HL-60/S4 treated with retinoic acid at 250 ng/mL for 4 days and 3 days (cell line): ENCODE results near the gene HIVEP1.

Source experiments
- in situ Hi-C: fragments of 300-500 bp; cut with MboI; formaldehyde crosslinking; loops from 2 replicates; pipeline ENCODE4 v1.7.0; 2022; ENCODE audit warnings: low sequenced_read_pairs

HIVEP1 gene

DNA sequence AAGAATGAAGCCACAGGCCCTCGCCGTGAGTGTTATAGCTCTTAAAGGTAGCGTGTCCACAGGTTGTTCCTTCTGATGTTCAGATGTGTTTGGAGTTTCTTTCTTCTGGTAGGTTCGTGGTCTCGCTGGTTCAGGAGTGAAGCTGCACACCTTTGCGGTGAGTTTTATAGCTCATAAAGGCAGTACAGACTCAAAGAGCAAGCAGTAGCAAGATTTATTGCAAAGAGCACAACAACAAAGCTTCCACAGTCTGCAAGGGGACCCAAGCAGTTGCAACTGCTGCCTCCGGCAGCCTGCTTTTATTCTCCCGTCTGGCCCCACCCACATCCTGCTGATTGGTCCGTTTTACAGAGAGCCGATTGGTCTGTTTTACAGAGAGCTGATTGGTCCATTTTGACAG lies 5.2 kb downstream of the HIVEP1 start:
- in situ Hi-C loops = no loop called here

DNA sequence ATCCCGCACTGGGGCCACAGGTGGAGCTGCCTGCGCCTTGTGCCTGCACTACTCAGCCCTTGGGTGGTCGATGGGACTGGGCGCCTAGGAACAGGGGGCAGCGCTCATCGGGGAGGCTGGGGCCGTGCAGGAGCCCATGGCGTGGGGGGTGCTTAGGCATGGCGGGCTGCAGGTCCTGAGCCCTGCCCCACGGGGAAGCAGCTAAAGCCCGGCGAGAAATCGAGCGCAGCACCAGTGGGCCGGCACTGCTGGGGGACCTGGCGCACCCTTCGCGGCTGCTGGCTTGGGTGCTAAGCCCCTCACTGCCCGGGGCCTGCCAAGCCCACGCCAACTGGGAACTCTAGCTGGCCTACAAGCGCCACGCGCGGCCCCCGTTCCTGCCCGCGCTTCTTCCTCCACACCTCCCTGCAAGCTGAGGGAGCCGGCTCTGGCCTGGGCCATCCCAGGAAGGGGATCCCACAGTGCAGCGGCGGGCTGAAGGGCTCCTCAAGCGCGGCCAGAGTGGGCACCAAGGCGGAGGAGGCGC lies 5.8 kb downstream of the HIVEP1 start:
- in situ Hi-C loops = no loop called here

DNA sequence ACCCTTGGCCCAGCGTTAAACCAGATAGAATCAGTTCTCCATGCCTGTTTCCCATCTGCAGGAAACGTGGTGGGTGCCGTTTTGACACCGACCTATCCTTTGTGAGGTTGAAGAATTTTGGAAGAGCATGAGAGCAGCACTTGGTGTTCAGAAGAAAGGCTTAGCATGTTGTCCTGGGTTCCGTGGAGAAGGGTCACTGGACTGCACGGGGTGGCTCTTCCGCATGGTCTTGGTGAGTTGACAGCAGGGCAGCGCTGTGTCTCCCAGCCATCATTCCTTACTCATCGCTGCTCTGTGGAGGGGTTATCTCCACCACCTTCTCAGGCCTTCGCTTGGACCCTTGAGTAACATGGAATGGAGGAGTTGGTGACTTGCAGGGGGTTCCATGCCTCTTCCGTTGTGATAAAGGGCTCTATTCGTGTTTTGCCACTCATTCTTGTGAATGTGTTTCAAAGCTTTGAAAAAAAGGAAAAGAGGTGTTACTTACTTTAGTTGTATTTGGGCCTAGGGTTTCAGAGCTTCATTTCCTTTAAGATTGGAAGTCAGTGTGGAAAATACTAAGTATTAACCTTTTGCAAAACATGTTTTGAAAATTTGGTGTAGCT lies 8.2 kb downstream of the HIVEP1 start:
- in situ Hi-C loops = no loop called here

DNA sequence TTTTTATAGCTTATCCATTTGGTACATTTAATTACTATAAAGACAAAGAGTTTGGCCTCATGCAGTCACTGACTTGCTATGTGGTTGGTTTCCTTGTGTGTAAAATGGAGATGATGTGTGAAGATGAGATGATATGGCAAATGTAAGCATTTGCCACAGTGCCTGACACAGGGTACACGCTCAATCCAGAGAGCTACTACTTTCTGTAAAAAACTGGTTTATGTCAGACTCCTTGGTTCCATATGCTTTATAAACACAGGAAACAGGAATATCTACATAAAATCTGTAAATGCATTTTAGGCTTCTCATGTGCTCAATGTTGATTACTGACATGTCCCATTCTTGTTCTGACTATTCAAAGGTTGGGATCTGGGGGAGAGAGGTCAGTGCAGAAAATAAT lies 10.4 kb downstream of the HIVEP1 start:
- in situ Hi-C loops = no loop called here

DNA sequence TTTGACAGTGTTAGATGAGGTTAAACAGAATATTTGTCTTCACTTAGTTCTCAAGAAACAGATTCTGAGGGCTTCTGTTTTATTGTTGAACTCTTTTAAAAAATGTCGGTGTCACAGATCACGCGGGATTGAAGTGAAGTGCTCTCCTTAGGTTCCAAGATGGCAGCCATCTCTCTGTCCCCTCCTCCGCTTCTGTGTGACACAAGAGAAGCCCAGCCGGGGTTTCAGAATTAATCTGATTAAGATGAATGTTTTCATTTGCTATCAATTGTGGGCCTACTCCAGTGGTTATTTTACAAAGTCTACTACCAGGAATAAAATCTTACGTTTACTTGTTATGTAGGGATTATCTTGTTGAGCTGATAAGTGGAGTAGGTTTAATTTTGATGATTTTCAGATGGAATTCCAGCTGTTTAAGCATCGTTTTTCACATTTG lies 10.9 kb downstream of the HIVEP1 start:
- in situ Hi-C loops = no loop called here

DNA sequence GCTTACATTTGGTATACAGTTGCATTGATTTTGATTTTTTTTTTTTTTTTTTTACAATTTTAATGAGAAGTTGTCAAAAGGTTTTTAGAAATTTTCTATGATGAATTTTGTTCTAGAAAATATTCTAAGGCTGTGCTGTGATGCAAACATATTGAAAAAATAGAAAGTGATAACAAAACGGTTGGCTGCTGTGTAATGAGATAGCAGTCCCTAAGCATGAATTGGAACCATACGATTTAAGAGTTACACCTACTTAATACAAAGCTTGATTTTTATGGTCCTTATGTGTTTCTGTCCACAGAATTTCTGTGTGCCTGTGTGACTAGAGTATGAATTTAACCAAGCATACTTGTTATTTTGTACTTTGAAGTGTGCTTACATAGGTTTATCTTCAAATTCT lies 12.1 kb downstream of the HIVEP1 start:
- in situ Hi-C loops = no loop called here

DNA sequence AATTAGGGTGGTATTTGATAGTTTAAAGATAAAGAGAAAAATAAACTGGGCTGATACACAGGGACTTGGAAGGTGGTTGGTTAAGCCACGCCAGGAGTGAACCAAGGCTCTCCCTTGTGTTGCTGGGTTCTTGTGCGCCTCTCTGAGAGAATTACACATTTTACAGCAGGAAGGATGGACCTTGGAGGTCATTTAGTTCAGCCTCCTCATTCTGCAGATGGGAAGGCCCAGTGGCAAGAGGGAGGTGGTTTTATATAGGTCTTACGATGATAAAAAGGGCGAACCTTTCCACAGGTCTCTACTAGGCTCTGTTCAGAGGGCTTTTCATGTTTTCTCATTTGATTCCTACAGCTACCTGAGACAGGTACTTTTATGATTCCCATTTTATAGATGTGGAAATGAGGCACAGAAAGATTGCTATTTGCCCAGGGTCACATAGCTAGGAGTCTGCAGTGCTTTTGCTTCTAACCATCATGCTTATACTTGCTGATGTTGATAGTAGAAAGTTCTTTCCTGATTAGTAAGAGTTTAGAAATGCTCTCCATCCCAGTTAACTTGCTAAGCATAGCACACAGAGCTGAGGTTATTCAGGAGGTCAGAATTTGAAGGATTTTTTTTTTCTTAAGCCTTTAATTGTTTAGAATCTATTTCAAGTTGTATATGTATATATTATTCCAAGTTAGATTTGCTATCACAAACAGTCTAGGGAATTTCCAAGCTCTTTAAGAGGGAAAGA lies 12.8 kb downstream of the HIVEP1 start:
- in situ Hi-C loops = no loop called here

DNA sequence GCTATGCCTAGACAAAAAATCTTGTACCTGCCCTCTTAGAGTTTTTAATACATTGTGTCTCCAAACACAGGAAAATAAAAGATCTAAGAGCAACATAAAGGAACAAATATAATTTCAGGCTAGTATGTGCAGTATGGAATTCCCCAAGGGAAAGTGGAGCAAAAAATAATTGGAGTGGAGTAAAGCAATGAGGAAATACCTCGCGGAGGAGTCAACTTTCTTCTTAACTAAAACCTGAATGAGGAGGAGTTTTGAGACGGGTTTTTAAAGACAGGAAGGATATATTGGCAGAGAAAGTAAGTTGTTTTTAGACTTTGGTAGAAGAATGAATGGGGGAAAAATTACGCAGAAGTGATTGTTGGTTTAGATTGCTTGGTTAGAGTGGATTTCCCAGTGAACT lies 14.0 kb downstream of the HIVEP1 start:
- in situ Hi-C loops = no loop called here

DNA sequence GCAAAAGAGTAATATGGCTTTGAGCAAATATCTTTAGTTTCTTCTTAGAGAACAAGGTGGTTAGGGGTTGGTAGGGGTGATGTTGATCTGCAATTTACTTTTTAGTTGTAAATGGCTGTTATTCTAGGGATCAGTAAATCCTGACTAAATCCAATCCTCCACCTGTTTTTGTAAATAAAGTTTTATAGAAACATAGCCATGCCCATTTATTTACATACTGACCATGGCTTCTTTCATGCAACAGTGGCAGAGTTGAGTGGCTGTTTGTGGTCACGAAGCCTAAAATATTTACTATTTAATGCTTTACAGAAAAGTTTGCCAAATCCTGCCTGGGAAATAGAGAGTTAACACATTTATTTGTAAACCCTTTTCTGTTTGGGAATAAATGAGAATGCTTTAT lies 14.7 kb downstream of the HIVEP1 start:
- in situ Hi-C loops = no loop called here

DNA sequence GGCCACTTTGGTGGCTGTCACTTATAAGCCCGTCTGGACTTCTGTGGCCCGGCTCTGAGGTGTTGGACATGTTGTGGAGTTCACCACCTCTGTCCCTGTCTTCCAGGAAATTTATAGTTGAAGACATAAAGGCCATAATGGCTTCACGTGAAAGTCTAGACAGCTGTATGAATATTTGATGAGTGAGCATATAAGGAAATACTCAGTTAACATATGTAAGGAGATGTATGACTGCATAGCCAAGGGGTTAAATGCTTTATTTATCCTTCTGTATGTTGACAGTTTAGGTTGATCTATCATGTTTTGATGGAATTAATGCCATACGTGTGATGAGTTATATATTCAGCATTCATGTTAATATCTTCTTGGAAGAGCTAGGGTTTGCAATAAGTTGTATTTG lies 16.1 kb downstream of the HIVEP1 start:
- in situ Hi-C loops = no loop called here

DNA sequence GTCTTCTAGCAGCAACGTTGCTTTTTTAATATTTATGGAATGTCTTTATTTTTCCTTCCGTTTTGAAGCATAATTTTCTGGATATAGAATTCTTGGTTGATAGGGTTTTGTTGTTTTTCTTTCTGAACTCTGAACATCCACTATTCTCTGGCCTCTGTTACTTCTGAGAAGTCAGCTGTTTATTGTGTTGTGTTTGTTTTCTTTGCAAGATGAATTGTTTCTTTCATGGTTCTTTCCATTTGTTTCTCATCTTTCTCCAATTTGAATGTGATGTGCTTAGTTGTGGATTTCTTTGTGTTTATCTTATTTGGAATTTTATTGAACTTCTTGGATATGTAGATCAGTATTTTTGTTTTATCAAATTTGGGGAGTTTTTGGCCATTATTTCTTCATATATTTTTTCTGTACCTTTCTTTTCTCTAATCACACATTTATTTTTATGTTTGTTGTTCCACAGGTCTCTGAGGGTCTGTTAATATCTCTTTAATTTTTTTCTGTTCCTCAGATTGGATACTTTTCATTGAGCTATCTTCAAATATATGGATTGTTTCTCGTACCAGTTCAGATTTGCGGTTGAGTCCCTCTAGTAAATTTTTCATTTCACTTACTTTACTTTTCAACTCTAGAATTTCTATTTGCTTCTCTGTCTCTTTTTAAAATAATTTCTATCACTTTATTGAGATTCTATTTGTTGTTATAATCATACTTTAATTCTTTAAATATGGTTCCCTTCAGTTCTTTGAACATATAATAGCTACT lies 18.0 kb downstream of the HIVEP1 start:
- in situ Hi-C loops = no loop called here

DNA sequence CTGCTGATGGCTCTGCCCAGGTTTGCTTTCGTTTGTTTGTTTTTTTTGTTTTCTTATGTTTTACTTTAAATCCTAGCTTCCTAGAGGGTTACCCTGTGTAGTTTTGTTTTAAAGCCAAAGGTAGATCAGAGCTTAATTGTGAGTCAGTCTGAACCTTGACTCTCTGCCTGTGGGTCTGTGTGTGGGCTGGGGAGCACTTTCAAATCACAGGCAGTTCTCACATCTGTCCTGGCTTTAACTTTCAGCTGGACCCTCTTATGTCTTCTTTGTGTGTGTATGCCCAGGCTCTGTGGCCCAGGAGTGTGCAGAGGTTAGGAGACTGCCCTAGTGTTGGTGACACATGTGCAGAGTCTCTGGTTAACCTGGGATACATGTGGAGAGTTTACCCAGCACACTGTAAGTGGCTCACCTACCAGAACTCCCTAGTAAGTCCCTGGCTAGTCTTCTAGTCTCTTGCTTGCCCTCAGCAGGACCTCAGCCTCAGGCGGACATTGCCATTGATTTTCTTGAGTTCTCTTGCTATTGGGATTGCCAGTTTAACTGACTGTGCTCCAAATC lies 19.0 kb downstream of the HIVEP1 start:
- in situ Hi-C loops = no loop called here

DNA sequence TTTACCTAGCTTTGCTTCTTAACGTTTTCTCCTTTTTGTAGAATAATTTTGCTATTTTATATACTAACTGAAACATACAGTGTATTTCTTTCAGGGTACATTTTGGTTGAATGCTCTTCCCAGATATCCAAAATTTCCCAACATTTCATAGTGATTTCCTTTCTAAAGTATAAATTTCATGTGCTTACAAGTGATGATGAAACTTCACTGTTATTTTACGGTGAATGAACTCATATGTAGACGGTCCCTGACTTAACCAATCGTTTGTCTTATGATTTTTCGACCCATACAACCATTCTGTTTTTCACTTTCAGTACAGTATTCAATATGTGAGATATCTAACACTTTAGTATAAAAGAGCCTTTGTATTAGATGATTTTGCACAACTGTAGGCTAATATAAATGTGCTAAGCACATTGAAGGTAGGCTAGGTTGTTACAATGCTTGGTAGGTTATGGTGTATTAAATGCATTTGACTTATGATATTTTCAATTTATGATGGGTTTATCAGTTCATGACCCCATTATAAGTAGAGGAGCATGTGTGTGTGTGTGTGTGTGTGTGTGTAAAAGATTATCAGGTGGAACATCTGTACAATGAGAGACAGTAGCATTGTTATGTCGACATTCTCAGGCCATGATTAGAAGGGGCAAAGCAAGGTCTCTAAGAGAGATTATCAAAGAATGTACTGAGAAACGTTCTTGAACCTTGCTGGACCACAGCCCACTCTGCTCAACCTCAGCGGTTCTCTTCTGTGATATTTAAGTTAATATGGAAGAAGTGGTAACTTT lies 20.9 kb downstream of the HIVEP1 start:
- in situ Hi-C loops = no loop called here

DNA sequence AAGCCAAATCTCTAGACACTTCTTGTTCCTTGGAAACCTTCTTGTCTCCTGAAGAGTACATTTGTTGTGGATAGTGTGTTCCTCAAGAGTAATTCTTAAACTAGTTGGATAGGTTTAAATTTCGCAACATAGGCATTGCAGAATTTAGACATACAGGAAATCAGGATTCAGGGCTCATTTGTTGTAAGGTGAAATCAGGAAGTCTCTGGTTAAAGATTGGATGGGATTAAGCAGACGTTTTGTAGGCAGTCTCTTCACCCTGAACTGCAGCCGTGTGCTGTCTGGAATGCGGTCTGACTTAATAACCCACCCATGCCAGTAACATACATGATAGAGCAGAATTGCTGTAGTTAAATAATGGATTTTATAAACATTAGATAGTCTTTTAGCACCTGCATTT lies 21.7 kb downstream of the HIVEP1 start:
- in situ Hi-C loops = no loop called here

DNA sequence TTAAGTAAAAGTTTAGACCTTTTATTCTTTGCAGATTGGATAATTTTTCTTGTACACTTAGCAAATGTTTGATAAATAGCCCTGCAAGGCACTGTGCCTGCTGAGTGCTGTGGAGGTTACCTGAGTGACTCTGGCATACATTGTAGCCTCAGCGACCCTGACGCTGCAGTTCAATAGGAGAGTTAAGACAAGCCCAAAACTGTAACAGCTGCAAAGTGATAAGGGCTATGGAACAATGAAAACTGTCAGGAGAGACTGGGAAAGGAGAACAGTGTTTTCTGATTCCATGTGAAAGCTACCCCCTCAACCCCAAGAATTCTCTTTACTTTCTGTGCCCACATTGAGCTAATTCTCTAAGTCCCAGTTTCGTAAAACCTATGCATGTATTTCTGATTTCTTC lies 22.2 kb downstream of the HIVEP1 start:
- in situ Hi-C loops = no loop called here

DNA sequence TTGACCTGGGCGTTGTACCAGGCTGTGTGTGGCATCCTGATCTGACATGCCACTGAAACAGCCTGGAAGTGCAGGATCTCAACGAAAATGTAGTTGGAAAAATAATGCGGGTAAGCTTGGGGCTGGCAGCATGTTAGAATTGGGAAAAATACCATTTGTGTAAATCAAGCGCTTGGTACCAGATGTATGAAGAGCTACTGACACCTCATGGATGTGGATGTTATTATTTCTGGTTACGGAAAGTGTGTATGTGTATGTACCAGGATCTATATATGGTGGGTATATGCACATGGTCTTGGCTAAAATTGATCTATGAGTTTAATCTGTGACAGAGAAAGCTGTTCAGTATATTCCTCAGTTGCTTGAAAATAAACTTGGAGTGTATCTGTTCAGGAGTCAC lies 22.7 kb downstream of the HIVEP1 start:
- in situ Hi-C loops = no loop called here

DNA sequence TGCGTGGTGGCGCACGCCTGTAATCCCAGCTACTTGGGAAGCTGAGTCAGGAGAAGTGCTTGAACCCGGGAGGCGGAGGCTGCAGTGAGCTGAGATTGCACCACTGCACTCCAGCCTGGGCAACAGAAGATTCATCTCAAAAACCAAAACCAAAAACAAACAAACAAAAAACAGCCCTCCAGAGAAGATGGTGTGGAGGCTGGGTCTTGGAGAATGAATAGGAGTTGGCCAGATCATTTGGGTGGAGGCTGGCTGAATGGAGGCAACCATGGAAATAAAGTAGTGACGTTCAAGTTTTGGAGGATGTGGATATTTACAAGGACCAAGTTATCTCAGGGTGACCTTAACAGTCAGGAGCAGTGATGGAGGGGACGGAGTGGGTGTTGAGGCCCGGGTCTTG lies 24.7 kb downstream of the HIVEP1 start:
- in situ Hi-C loops = no loop called here

DNA sequence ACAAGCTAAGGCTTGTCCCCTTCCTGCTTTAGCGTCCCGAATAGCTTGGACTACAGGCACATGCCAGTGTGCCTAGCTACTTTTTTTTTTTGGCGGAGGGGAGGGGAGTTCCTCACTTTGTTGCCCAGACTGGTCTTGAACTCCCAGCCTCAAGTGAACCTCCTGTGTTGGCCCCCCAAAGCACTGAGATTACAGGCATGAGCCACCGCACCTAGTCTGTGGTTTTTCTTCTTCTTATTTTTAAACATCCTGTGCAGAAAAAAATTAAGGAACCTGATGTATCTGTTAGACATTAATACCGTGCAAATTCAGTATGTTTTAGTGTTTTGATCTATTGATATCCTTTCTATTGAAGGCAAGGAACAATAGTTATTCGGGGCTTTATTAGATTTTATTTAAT lies 25.7 kb downstream of the HIVEP1 start:
- in situ Hi-C loops = no loop called here

DNA sequence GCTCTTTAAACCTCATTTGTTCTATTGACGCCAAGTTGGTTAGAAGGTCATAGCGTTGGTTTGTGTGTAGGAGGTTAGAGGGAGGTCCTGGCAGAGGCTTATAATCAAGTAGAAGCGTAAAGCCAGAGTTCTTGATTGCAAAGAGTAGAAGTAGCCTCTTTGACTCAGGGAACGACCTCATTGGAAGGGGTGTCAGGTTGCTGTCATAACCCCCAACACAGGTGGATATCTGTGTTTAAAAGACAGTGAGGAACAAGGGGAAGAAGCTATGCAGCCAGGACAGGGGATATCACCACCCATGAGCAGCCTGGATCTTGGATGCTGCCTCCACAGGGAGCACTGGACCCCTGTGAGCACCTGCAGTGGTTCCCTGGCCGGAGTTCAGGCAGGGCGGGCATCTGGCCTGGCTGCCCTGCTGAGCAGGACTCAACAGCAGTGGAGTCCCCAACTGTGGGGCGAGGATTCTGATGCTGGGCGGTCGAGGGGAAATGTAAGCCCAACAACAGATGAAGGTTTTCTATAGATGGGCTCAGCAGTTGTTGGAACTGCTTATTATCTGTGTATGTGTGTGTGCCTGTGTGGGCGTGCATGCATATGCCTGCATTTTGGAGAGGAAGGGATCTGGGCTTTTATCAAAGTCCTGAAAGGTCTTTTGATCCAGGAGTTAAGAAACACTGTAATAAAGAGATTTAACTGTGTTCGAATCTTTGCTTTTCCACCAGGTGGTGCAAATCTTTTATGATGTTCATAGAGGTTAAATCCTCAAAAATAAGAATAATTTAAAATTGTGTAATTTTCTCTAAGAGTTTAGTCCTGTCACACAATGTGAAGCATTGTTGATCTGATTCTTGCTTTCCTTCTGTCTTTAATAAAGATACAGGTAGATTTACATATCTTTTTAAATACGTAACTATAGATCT lies 27.7 kb downstream of the HIVEP1 start:
- in situ Hi-C loops = no loop called here

DNA sequence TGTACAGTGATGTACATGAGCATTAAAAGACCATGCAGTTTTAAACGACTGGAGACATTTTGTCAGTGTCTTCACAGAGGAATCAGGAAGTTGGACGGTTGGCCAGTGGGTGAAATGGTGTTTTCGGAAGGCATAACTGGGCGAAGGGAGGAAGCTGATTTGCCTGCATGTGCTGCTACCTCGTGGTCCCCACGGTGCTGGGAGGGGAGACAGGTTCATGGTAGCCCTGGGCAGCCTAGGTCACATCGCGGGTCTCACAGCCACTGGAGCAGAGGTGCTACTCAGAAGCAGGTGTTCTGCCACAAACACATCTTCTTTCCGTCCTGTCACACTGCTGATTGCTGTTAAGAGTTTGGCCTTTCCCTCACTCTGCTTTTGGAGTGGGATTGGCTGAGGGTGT lies 35.2 kb downstream of the HIVEP1 start:
- in situ Hi-C loops = no loop called here
